ENCODE data around the gene VPS18. TPM values are rescaled to one million over a fixed set of nuclear protein-coding genes. Genes with fewer than 3 reads are reported as not detected.

Gene VPS18
- total RNA-seq, 1 donor from 2014 or later = 17.3 TPM

DNA sequence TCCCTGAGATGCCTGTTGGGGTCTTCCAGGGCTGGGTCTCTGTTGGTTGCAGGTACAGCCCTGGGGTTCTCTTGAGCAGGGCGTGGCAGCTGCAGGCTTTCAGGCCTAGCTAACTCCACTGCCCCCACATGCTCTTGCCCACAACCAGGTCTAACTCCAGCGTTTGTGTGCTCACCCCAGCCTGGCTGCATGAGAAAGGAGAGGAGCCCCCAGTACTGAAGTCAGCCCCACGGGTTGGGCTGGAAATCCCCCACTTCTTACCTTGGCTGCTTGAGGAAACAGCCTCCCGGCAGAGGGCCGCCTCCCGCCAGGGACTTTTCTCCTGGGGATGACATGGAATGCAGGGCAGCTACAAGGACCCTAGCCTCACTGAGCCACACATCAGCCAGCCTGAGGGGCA, 18.2 kb downstream of the VPS18 start:
- DNase-seq (ENCODE audit: low spot score) (no peak), ATAC-seq (no peak)
- intact Hi-C loops (cut with DNase I) = no loop called here

- ATAC-seq (no peak), DNase-seq (ENCODE audit: low spot score) (no peak)
- intact Hi-C loops (cut with DNase I) = no loop called here
Observed at GRCh38 chr15:40914013-40914412, 19.8 kb downstream of the VPS18 start.

DNA sequence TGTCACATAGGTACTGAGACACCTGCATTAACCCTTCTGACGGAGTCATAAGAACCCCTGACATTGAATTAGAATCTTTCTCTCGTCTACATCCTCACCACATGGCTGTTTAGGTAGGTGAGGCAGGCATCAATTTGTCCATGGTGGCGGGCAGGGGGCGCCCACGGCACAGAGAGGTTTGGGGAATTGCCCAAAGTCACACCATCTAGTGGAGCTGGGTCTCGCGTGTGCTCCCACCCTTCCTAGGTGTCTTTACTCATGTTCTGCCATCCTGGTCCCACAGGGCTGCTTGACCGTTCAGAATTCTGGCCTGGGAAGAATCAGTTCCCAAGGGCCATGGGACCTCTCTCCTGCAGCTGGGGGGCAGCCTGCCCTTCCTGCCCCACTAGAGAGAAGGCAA, 20.2 kb downstream of the VPS18 start:
- DNase-seq (ENCODE audit: low spot score) = no peak
- no peak for ATAC-seq
- intact Hi-C loops (cut with DNase I) = no loop called here

- ATAC-seq (no peak), DNase-seq (ENCODE audit: low spot score) (no peak)
- intact Hi-C loops (cut with DNase I) = no loop called here
Observed at GRCh38 chr15:40915116-40915661, 20.9 kb downstream of the VPS18 start.

GRCh38 chr15:40915679-40916078, 21.4 kb downstream of the VPS18 start:
- DNase-seq (ENCODE audit: low spot score) (no peak), ATAC-seq (no peak)
- intact Hi-C loops (cut with DNase I) = no loop called here

- DNase-seq (ENCODE audit: low spot score) (no peak), ATAC-seq (no peak)
- intact Hi-C loops (cut with DNase I) = no loop called here
Observed at GRCh38 chr15:40917585-40917984, 23.3 kb downstream of the VPS18 start.

GRCh38 chr15:40918146-40918798, 24.0 kb downstream of the VPS18 start:
- ATAC-seq (no peak), DNase-seq (ENCODE audit: low spot score) (no peak)
- intact Hi-C loops (cut with DNase I) = no loop called here

- intact Hi-C loops (cut with DNase I) = no loop called here
- no peak for DNase-seq (ENCODE audit: low spot score)
- peak; percentile 19 for ATAC-seq
Observed at GRCh38 chr15:40918799-40919392, 24.6 kb downstream of the VPS18 start.

DNA sequence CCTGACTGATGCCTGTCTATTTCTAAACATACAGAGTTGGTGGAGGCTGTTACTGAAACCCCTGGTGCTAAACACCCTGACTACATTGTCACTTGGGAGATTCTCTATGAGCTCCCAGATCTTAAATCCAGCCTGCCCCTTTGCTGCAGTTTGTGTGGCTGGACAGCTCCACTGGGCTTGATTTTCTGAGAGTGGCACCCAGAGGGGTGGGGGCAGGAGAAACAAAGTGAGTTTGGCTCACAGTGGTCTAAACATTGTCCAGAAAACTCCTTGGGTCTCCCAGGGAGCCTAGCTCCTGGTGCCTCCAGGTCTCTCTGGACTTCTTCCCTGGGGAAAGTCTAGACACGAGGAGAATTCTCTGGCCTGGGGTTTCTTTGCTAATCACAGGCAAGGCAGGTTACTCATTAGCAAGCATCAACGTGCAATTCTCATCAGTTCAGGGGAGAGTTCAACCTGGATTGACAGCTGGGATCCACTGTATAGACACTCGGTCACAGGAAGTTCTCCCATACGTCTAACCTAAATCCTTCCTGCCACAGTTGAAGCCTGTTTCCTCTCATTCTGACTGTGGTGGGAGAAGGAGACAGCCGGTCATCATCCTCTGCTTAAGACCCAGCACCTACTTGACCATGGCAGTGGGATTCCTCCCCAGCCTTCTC, 27.8 kb downstream of the VPS18 start:
- DNase-seq (ENCODE audit: low spot score) = no peak
- no peak for ATAC-seq
- intact Hi-C loops (cut with DNase I) = no loop called here

- intact Hi-C loops (cut with DNase I) = no loop called here
- DNase-seq (ENCODE audit: low spot score) (no peak), ATAC-seq (no peak)
Observed at GRCh38 chr15:40922608-40923005, 28.4 kb downstream of the VPS18 start.

GRCh38 chr15:40923551-40923950, 29.3 kb downstream of the VPS18 start:
- DNase-seq (ENCODE audit: low spot score) (no peak), ATAC-seq (no peak)
- intact Hi-C loops (cut with DNase I) = no loop called here

- intact Hi-C loops (cut with DNase I) = no loop called here
- ATAC-seq = no peak
- no peak for DNase-seq (ENCODE audit: low spot score)
Observed at GRCh38 chr15:40925495-40925862, 31.2 kb downstream of the VPS18 start.

GRCh38 chr15:40925863-40926658, 31.8 kb downstream of the VPS18 start:
- DNase-seq (ENCODE audit: low spot score) (no peak), ATAC-seq (no peak)
- intact Hi-C loops (cut with DNase I) = no loop called here

DNA sequence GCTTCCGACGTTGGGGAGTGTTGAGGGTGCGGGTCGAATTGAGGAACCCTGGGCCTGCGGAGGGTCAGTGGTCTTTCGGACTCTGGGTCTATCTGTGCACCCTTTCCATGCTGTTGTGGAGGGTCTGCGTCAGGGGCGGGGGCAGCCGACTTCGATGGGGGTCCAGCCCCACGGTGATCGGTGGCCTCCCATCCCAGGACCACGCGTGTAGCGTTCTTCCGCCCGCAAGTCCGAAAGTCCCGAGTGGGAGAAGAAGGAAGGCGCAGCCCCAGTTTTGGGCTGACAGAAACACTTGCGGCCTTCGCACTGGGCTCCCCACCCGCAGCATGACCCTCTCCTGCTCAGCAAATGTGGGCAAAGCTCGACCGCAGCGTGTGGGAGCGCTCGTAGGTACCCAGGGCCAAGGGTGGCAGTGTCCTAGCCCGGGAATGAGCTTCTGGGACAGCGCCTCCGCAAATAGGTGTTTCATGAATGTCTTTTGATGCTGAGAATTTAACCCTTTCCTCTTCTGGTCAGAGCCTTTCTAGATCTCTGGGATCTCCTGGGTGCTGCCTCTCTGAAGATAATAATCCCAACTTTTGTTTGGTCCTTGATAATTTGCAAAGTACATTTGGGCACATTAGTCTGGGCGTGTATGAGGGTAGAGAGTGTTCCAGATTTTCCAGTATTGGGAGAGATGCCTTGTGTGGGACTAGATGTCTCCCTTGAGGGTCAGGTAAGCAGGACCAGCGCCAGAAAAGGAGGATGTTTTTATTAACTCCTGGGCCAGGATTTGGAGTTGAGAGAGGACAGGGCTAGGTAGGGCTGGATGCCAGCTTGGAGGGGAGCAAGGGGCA, 32.6 kb downstream of the VPS18 start:
- intact Hi-C loops (cut with DNase I) = no loop called here
- ATAC-seq = no peak
- DNase-seq (ENCODE audit: low spot score) = no peak

DNA sequence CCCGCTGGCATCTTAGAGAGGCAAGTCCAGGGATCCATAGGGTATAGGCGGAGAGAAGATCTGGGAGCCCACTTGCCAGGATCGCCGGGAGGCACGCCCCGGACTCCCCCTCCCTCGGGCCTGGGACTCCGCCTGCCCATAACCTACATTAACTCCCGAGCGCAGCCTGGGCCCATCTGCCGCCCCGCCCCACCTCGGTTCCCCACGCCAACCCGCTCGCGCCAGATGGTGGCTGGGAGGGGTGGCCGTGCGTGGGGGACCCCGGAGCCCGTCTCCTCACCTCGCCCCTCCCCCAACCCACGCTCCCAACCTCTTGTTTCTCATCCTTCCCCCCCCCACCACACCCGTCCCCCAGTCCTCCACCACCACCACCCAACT, 33.2 kb downstream of the VPS18 start:
- ATAC-seq (no peak), DNase-seq (ENCODE audit: low spot score) (no peak)
- intact Hi-C loops (cut with DNase I) = no loop called here

GRCh38 chr15:40927873-40928806, 33.9 kb downstream of the VPS18 start:
- DNase-seq (ENCODE audit: low spot score) (no peak), ATAC-seq (no peak)
- intact Hi-C loops (cut with DNase I) = no loop called here

DNA sequence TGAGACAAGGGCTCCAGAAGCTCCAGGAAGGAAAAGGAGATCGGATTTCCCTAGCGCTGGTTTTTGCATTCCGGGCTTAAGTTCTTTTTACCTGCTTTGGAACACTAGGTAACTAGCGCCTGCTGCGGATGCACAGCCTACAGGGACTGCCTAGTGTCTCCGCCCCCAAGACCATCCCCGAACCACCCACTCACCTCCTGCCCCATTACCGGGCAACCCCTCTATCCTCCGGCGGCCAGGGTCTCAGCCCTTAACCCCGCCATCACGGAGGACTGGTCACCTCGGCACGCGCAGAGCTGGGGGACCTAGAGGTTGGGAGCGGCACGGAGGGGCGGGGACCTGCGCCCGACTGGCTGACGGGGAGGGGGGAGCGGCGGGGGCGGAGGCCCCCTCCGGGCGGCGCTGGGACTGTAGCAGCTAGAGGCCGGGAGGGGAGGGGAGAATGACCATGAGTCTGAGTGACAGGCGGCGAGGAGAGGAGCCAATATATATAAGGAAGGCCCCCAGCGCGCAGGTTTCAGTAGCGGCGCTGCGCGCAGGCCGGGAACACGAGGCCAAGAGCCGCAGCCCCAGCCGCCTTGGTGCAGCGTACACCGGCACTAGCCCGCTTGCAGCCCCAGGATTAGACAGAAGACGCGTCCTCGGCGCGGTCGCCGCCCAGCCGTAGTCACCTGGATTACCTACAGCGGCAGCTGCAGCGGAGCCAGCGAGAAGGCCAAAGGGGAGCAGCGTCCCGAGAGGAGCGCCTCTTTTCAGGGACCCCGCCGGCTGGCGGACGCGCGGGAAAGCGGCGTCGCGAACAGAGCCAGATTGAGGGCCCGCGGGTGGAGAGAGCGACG, 34.8 kb downstream of the VPS18 start, which contains the start of gene DLL4:
DLL4 (plus strand) TSS at position 520 of the 839 bp plus-strand sequence. CDS start 329 bp downstream, outside the sequence.
- ATAC-seq (peak; percentile 31), DNase-seq (ENCODE audit: low spot score) (no peak)
- intact Hi-C loops (cut with DNase I) = no loop called here

Measured in sciatic nerve (tissue), 2 donors.